ENCODE results near the gene RANGAP1.
"Not testable (repeated sequence)": the region's sequence is repeated elsewhere in the genome, so short reads cannot be mapped to it uniquely, and the experiment has no call there.

RANGAP1 gene

GRCh38 chr22:41260871-41261270 lies 25.1 kb downstream of the RANGAP1 start:
- peaks cover 56 to 60% of the 10 kb centered on the region in 2 donors for H3K36me3 Mint-ChIP-seq
- H3K4me3 Mint-ChIP-seq, result no peak overlapping the region
- no peak for DNase-seq
- no peaks in the 10 kb centered on the region for H3K27me3 Mint-ChIP-seq
- H3K9me3 Mint-ChIP-seq, result no peaks in the 10 kb centered on the region
- ATAC-seq (replicated peaks), result no peak
- no peaks in the 10 kb centered on the region for H3K4me1 Mint-ChIP-seq
- no peak overlapping the region for H3K27ac Mint-ChIP-seq

DNA sequence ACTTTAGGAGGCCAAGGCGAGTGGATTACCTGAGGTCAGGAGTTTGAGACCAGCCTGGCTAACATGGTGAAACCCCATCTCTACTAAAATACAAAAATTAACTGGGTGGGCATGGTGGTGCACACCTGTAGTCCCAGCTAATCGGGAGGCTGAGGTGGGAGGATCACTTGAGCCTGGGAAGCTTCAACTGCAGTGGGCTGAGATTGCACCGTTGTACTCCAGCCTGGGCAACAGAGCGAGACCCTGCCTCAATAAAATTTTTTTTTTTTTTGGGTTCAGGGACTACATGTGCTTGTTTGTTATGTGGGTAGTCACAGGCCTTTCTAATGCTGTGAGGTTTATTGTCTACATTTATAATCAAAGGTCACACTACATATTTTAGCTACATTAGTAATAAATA lies 26.2 kb downstream of the RANGAP1 start:
- H3K27me3 Mint-ChIP-seq; DNase-seq; H3K9me3 Mint-ChIP-seq; ATAC-seq (replicated peaks); H3K4me3 Mint-ChIP-seq; H3K4me1 Mint-ChIP-seq; H3K27ac Mint-ChIP-seq: not testable (repeated sequence)
- H3K36me3 Mint-ChIP-seq, result peaks cover 60 to 63% of the 10 kb centered on the region in 2 donors

- H3K9me3 Mint-ChIP-seq, result no peaks in the 10 kb centered on the region
- H3K4me1 Mint-ChIP-seq, result no peaks in the 10 kb centered on the region
- no peak for DNase-seq
- peak overlapping the region; percentile 51 for H3K27ac Mint-ChIP-seq
- peaks cover 50 to 64% of the 10 kb centered on the region in 2 donors for H3K36me3 Mint-ChIP-seq
- no peak for ATAC-seq (replicated peaks)
- H3K27me3 Mint-ChIP-seq, result no peaks in the 10 kb centered on the region
- H3K4me3 Mint-ChIP-seq, result no peak overlapping the region
Observed at GRCh38 chr22:41257696-41258095, 28.3 kb downstream of the RANGAP1 start.

GRCh38 chr22:41256254-41257253 lies 29.4 kb downstream of the RANGAP1 start:
- H3K4me1 Mint-ChIP-seq, result no peaks in the 10 kb centered on the region
- no peak overlapping the region for H3K4me3 Mint-ChIP-seq
- H3K9me3 Mint-ChIP-seq, result no peaks in the 10 kb centered on the region
- ATAC-seq (replicated peaks) (no peak), DNase-seq (no peak)
- no peaks in the 10 kb centered on the region for H3K27me3 Mint-ChIP-seq
- H3K27ac Mint-ChIP-seq, result no peak overlapping the region
- H3K36me3 Mint-ChIP-seq, result peaks cover 45 to 62% of the 10 kb centered on the region in 2 donors

GRCh38 chr22:41254230-41254629 lies 31.8 kb downstream of the RANGAP1 start:
- H3K27ac Mint-ChIP-seq, result no peak overlapping the region
- no peaks in the 10 kb centered on the region for H3K9me3 Mint-ChIP-seq
- H3K27me3 Mint-ChIP-seq, result no peaks in the 10 kb centered on the region
- peaks cover 55 to 76% of the 10 kb centered on the region in 2 donors for H3K36me3 Mint-ChIP-seq
- DNase-seq (no peak), ATAC-seq (replicated peaks) (no peak)
- H3K4me1 Mint-ChIP-seq, result no peaks in the 10 kb centered on the region
- H3K4me3 Mint-ChIP-seq, result no peak overlapping the region

GRCh38 chr22:41252365-41252764 lies 33.6 kb downstream of the RANGAP1 start:
- peaks cover 53 to 68% of the 10 kb centered on the region in 2 donors for H3K36me3 Mint-ChIP-seq
- no peak for DNase-seq
- H3K27me3 Mint-ChIP-seq, result no peaks in the 10 kb centered on the region
- no peaks in the 10 kb centered on the region for H3K9me3 Mint-ChIP-seq
- ATAC-seq (replicated peaks), result no peak
- H3K27ac Mint-ChIP-seq, result no peak overlapping the region
- H3K4me1 Mint-ChIP-seq, result no peaks in the 10 kb centered on the region
- no peak overlapping the region for H3K4me3 Mint-ChIP-seq

GRCh38 chr22:41250127-41250526 lies 35.9 kb downstream of the RANGAP1 start:
- Mint-ChIP-seq H3K4me3 (no peak overlapping the region), H3K36me3 (peaks cover 41 to 60% of the 10 kb centered on the region in 2 donors), H3K27ac (no peak overlapping the region), H3K27me3 (no peaks in the 10 kb centered on the region), H3K4me1 (no peaks in the 10 kb centered on the region), H3K9me3 (no peaks in the 10 kb centered on the region)
- DNase-seq, result no peak
- ATAC-seq (replicated peaks), result no peak

GRCh38 chr22:41249442-41249841 lies 36.5 kb downstream of the RANGAP1 start:
- Mint-ChIP-seq H3K27me3 (no peaks in the 10 kb centered on the region), H3K4me3 (no peak overlapping the region), H3K36me3 (peaks cover 38 to 60% of the 10 kb centered on the region in 2 donors), H3K4me1 (no peaks in the 10 kb centered on the region), H3K27ac (no peak overlapping the region), H3K9me3 (no peaks in the 10 kb centered on the region)
- DNase-seq, result no peak
- no peak for ATAC-seq (replicated peaks)

DNA sequence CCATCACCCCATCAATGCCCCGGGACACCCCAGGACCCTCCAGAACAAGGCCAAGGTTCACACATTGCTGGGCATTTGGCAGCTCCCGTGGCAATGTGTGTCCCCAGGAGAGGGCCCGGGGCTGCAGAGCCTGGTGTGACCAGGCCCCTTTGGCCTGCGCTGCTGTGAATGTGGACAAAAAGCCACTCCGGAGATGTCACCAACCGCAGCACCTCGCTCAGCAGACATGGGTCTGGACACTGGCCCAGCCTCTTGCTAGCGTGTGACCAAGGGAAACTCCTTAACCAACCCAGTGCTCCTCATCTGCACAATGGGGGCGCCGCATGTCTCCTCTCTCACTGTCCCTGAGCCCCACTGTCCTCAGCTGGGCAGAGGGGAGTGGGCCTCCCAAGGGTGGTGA lies 37.2 kb downstream of the RANGAP1 start:
- H3K9me3 Mint-ChIP-seq, result no peaks in the 10 kb centered on the region
- no peaks in the 10 kb centered on the region for H3K4me1 Mint-ChIP-seq
- DNase-seq (no peak), ATAC-seq (replicated peaks) (no peak)
- H3K36me3 Mint-ChIP-seq, result peaks cover 36 to 56% of the 10 kb centered on the region in 2 donors
- H3K27me3 Mint-ChIP-seq, result no peaks in the 10 kb centered on the region
- no peak overlapping the region for H3K4me3 Mint-ChIP-seq
- no peak overlapping the region for H3K27ac Mint-ChIP-seq

DNA sequence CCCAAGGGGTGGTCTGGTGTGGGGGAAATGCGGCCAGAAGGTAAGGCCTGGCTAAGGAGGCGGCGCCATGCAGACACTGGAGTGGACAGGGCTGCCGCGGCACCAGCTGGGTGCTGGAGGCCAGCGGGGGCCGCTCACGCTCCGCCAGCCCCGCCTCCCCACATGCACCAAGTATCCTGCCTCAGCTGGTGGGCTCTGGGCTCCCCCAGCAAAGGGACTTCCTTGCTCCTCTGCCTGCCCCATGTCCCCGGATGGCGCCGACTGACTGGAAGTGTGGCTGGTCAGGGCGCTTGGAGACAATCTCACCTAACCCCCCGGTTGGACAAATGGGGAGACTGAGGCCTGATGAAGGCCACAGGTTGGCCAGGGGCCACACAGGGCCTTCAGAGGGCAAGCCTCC lies 37.7 kb downstream of the RANGAP1 start:
- Mint-ChIP-seq H3K36me3 (peaks cover 36 to 54% of the 10 kb centered on the region in 2 donors), H3K4me1 (no peaks in the 10 kb centered on the region), H3K27me3 (no peaks in the 10 kb centered on the region), H3K27ac (no peak overlapping the region), H3K4me3 (no peak overlapping the region), H3K9me3 (no peaks in the 10 kb centered on the region)
- ATAC-seq (replicated peaks) (no peak), DNase-seq (no peak)

DNA sequence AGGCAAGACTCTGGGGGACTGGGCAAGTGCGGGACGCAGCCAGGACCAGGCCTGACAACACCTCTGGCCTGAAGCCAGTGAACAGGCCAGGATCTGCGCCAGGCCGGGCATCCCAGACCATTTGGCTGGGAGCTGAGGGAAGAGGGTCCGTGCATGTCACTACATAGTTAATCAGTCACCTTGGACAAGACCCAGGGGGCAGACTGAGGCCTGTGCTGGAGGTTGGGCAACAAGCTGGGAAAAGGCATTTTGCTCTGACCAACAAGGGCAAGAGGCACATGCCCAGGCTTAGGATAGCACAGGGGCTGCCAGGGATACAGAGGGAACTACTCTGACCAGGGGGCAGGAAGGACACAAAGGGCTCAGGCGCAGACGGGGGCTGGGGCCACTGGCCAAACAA lies 38.3 kb downstream of the RANGAP1 start:
- peak overlapping the region; percentile 56 for H3K27ac Mint-ChIP-seq
- H3K36me3 Mint-ChIP-seq, result peaks cover 41 to 48% of the 10 kb centered on the region in 2 donors
- no peak for ATAC-seq (replicated peaks)

GRCh38 chr22:41245917-41246499 lies 40.0 kb downstream of the RANGAP1 start:
- peaks cover 36 to 37% of the 10 kb centered on the region in 2 donors for H3K36me3 Mint-ChIP-seq

More for the DNA sequence above, 38.3 kb downstream of the RANGAP1 start:
- H3K27me3 Mint-ChIP-seq, result no peaks in the 10 kb centered on the region
- DNase-seq, result no peak
- H3K4me1 Mint-ChIP-seq, result no peaks in the 10 kb centered on the region
- no peak overlapping the region for H3K4me3 Mint-ChIP-seq
- H3K9me3 Mint-ChIP-seq, result no peaks in the 10 kb centered on the region

DNA sequence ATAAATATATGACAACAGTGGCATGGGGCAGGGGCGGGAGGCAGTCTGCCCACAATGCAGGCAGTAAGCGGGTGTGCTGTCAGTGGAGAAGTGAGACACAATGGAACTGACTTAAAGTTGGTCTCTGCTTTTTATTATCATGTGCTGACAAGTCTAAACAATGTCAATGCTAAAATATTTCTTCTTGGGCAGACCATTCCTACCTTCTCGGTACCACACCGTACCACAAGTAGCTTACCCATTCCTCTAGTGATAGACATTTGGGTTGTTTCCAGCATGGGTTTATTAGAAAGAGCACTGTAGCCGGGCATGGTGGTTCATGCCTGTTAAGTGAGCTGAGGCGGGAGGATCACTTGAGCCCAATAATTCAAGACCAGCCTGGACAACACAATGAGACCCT lies 42.6 kb downstream of the RANGAP1 start:
- Mint-ChIP-seq H3K4me3 (no peak overlapping the region), H3K36me3 (peaks cover 17 to 20% of the 10 kb centered on the region in 2 donors), H3K27me3 (no peaks in the 10 kb centered on the region), H3K27ac (peak overlapping the region; percentile 47), H3K9me3 (no peaks in the 10 kb centered on the region), H3K4me1 (peaks cover 0 to 3% of the 10 kb centered on the region in 2 donors)
- ATAC-seq (replicated peaks), result no peak
- DNase-seq, result no peak

More at GRCh38 chr22:41245917-41246499, 40.0 kb downstream of the RANGAP1 start:
- DNase-seq, result no peak
- no peak for ATAC-seq (replicated peaks)
- Mint-ChIP-seq H3K27me3 (no peaks in the 10 kb centered on the region), H3K4me1 (no peaks in the 10 kb centered on the region), H3K4me3 (no peak overlapping the region), H3K27ac (no peak overlapping the region), H3K9me3 (no peaks in the 10 kb centered on the region)

DNA sequence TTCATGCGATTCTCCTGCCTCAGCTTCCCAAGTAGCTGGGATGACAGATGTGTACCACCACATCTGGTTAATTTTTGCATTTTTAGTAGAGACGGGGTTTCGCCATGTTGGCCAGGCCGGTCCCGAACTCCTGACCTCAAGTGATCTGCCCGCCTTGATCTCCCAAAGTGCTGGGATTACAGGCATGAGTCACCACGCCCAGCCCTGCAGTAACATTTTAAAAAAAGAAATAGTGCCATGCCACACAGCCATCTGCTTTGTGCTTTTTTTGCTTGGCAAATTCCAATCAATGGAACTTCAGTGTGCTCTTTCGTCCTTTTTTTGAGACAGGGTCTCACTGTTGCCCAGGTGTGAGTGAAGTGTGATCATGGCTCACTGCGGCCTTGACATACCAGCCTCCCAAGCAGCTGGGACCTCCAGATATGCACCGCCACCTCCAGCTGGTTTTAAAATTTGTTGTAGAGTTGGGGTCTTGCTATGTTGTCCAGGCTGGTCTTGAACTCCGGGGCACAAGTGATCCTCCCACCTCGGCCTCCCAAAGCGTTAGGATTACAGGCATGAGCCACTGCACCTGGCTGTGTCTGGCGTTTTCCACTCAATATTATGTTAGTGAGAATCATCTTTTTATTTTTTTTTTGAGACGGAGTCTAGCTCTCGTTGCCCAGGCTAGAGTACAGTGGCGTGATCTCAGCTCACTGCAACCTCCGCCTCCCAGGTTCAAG lies 43.4 kb downstream of the RANGAP1 start:
- no peak for DNase-seq
- Mint-ChIP-seq H3K4me3 (no peak overlapping the region), H3K9me3 (no peaks in the 10 kb centered on the region), H3K27ac (no peak overlapping the region), H3K4me1 (peaks cover under 1 to 3% of the 10 kb centered on the region in 2 donors), H3K27me3 (no peaks in the 10 kb centered on the region), H3K36me3 (peaks cover 14 to 16% of the 10 kb centered on the region in 2 donors)
- no peak for ATAC-seq (replicated peaks)

All from stimulated activated naive B cell treated with anti-CD40 and anti-IgM and Interleukin-4, amounts not matched to agents 10 μg/mL and 1 μg/mL and 100 μg/mL, for 72 hours (primary cell).